Measurements from ENCODE around the gene MCUB. TPM values are rescaled to one million over a fixed set of nuclear protein-coding genes. Genes with fewer than 3 reads are reported as not detected.
A peak's percentile ranks its signal among the peaks of the same experiment; 100 is the strongest.
"Not testable (repeated sequence)": the region's sequence is repeated elsewhere in the genome, so short reads cannot be mapped to it uniquely, and the experiment has no call there.

The MCUB gene
- total and polyA plus RNA-seq, 2 of the 13 experiments (the other 11 are each of a cell fraction or from before 2014, with no cell fraction given) = 0.95 to 2.2 TPM

GRCh38 chr4:109592367-109592766 lies 32.3 kb downstream of the MCUB start:
- ChIA-PET CTCF (ENCODE audit: low intra/inter-chr PET ratio, low total read pairs) (no interaction called here), POLR2A (no interaction called here)
- H3K4me3 ChIP-seq (replicated peaks in 1 of 3; ENCODE audit: insufficient read depth in 1 of 3, low read depth in 2 of 3, low read length in 3 of 3) = no peak overlapping the region
- ATAC-seq (no peak), FAIRE-seq (no peak), DNase-seq (ENCODE audit: low spot score) (no peak)
- no TSS peak for BruUV-seq (replicated peaks)
- intact Hi-C loops (cut with micrococcal nuclease; ENCODE audit: unreplicated experiment) (no loop called here), in situ Hi-C loops (cut with HindIII; ENCODE audit: extremely low pct_ligation_motif_present, low pct_unique_long_range_greater_than_20kb) (no loop called here)
- 59% methylated on average over 1 of the region's 1 CpG for WGBS (ENCODE audit: low lambda C conversion rate)
- H3K4me1 ChIP-seq (ENCODE audit: insufficient read depth, low read length) = no peaks in the 10 kb centered on the region
- no peaks in the 10 kb centered on the region for H4K20me1 ChIP-seq (ENCODE audit: insufficient read depth, low read length)
- H3K79me2 ChIP-seq (ENCODE audit: insufficient read depth, low read length) = no peaks in the 10 kb centered on the region
- H3K36me3 ChIP-seq (replicated peaks in 1 of 2; ENCODE audit: control insufficient read depth in 1 of 2, insufficient read depth in 2 of 2, low read length in 2 of 2) = no peaks in the 10 kb centered on the region
- no peaks in the 10 kb centered on the region for H3K9me3 ChIP-seq (ENCODE audit: low read length)
- no peak overlapping the region for H3K4me2 ChIP-seq (ENCODE audit: low read depth, low read length)
- H2AFZ ChIP-seq (ENCODE audit: low read length) = no peak overlapping the region
- H3K27me3 ChIP-seq (ENCODE audit: control insufficient read depth in 1 of 2, insufficient read depth in 2 of 2, low read length in 2 of 2) = no peaks in the 10 kb centered on the region; a peak in 1 of 5 replicates
- no peak overlapping the region for H3K27ac ChIP-seq (ENCODE audit: extremely low read length, insufficient read depth, low read length)
- H3K9ac ChIP-seq (ENCODE audit: insufficient read depth, low read depth, low read length) = no peak overlapping the region
- TF ChIP-seq KAT2B (IDR thresholded peaks at IDR 0.05; ENCODE audit: borderline replicate concordance, low read depth, low read length) = no peak
- TF ChIP-seq MTA3 (CRISPR knock-in tag; IDR thresholded peaks at IDR 0.05) = no peak
- TF ChIP-seq ZIK1 (CRISPR knock-in tag; IDR thresholded peaks at IDR 0.05; ENCODE audit: borderline replicate concordance, low read depth) = no peak
- TF ChIP-seq MEF2D (CRISPR knock-in tag; IDR thresholded peaks at IDR 0.05) = no peak
- no peak for TF ChIP-seq RBFOX2 (IDR thresholded peaks at IDR 0.05; ENCODE audit: low read depth, low read length)
- no peak for TF ChIP-seq MAX (IDR thresholded peaks at IDR 0.05)
- TF ChIP-seq SMC3 (IDR thresholded peaks at IDR 0.05; ENCODE audit: low read length) = no peak

- H2AFZ ChIP-seq (ENCODE audit: low read length); H3K79me2 ChIP-seq (ENCODE audit: insufficient read depth, low read length); H3K4me3 ChIP-seq (replicated peaks in 1 of 3; ENCODE audit: insufficient read depth in 1 of 3, low read depth in 2 of 3, low read length in 3 of 3); H3K4me1 ChIP-seq (ENCODE audit: insufficient read depth, low read length); H3K9me3 ChIP-seq (ENCODE audit: low read length); H3K27ac ChIP-seq (ENCODE audit: extremely low read length, insufficient read depth, low read length); ATAC-seq; H4K20me1 ChIP-seq (ENCODE audit: insufficient read depth, low read length); H3K4me2 ChIP-seq (ENCODE audit: low read depth, low read length); H3K9ac ChIP-seq (ENCODE audit: insufficient read depth, low read depth, low read length); H3K27me3 ChIP-seq (ENCODE audit: control insufficient read depth in 1 of 2, insufficient read depth in 2 of 2, low read length in 2 of 2); BruUV-seq (replicated peaks); CTCF ChIA-PET (ENCODE audit: low intra/inter-chr PET ratio, low total read pairs); DNase-seq (ENCODE audit: low spot score); POLR2A ChIA-PET; H3K36me3 ChIP-seq (replicated peaks in 1 of 2; ENCODE audit: control insufficient read depth in 1 of 2, insufficient read depth in 2 of 2, low read length in 2 of 2); intact Hi-C loops (cut with micrococcal nuclease; ENCODE audit: unreplicated experiment); in situ Hi-C loops (cut with HindIII; ENCODE audit: extremely low pct_ligation_motif_present, low pct_unique_long_range_greater_than_20kb): not testable (repeated sequence)
- peak; percentile 30 for FAIRE-seq
- WGBS (ENCODE audit: low lambda C conversion rate) = 22% methylated on average over 3 of the region's 3 CpGs
Measured at GRCh38 chr4:109595123-109595522, 35.1 kb downstream of the MCUB start.

- POLR2A ChIA-PET; H3K9me3 ChIP-seq (ENCODE audit: low read length); H3K4me2 ChIP-seq (ENCODE audit: low read depth, low read length); FAIRE-seq; H3K27me3 ChIP-seq (ENCODE audit: control insufficient read depth in 1 of 2, insufficient read depth in 2 of 2, low read length in 2 of 2); H4K20me1 ChIP-seq (ENCODE audit: insufficient read depth, low read length); in situ Hi-C loops (cut with HindIII; ENCODE audit: extremely low pct_ligation_motif_present, low pct_unique_long_range_greater_than_20kb); H3K36me3 ChIP-seq (replicated peaks in 1 of 2; ENCODE audit: control insufficient read depth in 1 of 2, insufficient read depth in 2 of 2, low read length in 2 of 2); H3K4me1 ChIP-seq (ENCODE audit: insufficient read depth, low read length); H3K79me2 ChIP-seq (ENCODE audit: insufficient read depth, low read length); H3K4me3 ChIP-seq (replicated peaks in 1 of 3; ENCODE audit: insufficient read depth in 1 of 3, low read depth in 2 of 3, low read length in 3 of 3); CTCF ChIA-PET (ENCODE audit: low intra/inter-chr PET ratio, low total read pairs); DNase-seq (ENCODE audit: low spot score); BruUV-seq (replicated peaks); H3K27ac ChIP-seq (ENCODE audit: extremely low read length, insufficient read depth, low read length); H2AFZ ChIP-seq (ENCODE audit: low read length); intact Hi-C loops (cut with micrococcal nuclease; ENCODE audit: unreplicated experiment); H3K9ac ChIP-seq (ENCODE audit: insufficient read depth, low read depth, low read length): not testable (repeated sequence)
- peak; percentile 65 for ATAC-seq
- 84% methylated on average over 2 of the region's 7 CpGs for WGBS (ENCODE audit: low lambda C conversion rate)
Measured at GRCh38 chr4:109596420-109597085, 36.5 kb downstream of the MCUB start.
